Activated naive CD8-positive, alpha-beta T cell (primary cell): Measurements from ENCODE around the gene CA9.
A peak's percentile ranks its signal among the peaks of the same experiment; 100 is the strongest.

Experiments used
- H3K27ac Mint-ChIP-seq: one replicate; pipeline ENCODE4 v1.8.0; 2021; ENCODE audit warnings: mixed read lengths
- H3K27me3 Mint-ChIP-seq: one replicate; pipeline ENCODE4 v1.8.0; 2021; ENCODE audit warnings: mixed read lengths
- H3K36me3 Mint-ChIP-seq: one replicate; pipeline ENCODE4 v1.8.0; 2021; ENCODE audit warnings: mixed read lengths
- H3K4me1 Mint-ChIP-seq: one replicate; pipeline ENCODE4 v1.8.0; 2021; ENCODE audit warnings: low read depth, mixed read lengths
- H3K4me3 Mint-ChIP-seq: one replicate; pipeline ENCODE4 v1.8.0; 2021; ENCODE audit warnings: mild to moderate bottlenecking, mixed read lengths
- H3K9me3 Mint-ChIP-seq: one replicate; pipeline ENCODE4 v1.8.0; 2021; ENCODE audit warnings: low read depth, mixed read lengths

CA9 gene

DNA sequence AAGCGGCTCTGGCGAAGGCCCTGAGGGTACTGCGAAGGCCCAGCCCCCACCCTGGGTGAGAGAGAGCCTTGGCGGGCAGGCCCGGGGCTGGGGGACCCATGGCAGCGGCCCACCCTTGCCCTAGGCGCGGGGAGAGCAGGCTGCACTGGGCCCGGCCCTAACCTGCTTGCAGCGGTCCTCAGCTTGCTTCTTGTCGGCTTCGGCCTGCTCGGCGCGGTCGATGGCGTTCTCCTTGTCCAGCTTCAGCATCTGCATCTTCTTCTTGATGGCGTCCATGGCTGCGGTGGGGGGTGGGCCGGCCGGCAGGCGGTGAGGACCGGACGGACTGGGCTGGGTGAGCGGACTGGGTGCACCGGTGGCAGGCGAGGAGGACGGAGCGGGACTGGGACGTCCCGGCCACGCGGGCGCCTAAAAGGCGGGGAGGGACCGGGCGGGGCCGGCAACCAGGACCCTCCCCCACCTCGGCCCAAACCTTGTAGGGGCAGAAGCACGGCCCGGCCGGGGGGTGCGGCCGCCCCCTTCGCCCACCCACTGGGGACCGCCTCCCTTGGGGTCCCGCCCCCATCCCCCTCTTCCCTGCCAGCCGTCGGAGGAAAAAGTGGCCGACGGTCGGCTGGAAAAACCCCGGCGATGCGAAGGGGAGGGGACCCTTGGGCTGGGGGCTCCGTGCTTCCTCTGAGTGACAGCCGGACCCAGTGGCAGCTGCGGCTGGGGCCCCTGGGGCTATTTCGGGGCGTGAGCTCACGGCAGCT, 16.0 kb downstream of the CA9 start, which contains the start of gene TPM2:
Gene TPM2, minus strand, starts transcription at position 384 of the 752 bp plus-strand sequence. Its CDS starts 108 bp downstream, at position 276.
- H3K36me3 Mint-ChIP-seq, result no peaks in the 10 kb centered on the region
- peak within 1 kb of the TSS; percentile 46 for H3K27ac Mint-ChIP-seq
- H3K4me1 Mint-ChIP-seq, result peaks cover 24% of the 10 kb centered on the region
- peak within 1 kb of the TSS; percentile 86 for H3K4me3 Mint-ChIP-seq
- H3K9me3 Mint-ChIP-seq, result no peaks in the 10 kb centered on the region
- no peaks in the 10 kb centered on the region for H3K27me3 Mint-ChIP-seq

DNA sequence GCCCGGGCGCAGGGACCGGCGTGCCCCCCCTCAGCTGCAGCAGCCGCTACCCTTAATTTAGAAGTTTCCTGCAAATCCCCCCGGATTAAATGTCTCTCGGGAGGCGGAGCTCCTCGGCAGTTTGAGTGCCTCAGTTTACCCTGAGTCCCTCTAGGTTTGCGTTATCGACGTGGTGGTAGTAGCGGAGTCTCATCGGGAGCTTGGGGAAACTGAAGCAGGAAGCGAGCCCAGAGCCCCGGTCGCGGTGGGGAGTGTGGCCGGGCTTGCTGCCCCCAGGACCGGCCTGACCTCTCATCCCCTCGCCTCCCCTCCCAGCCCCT, 16.5 kb downstream of the CA9 start:
- Mint-ChIP-seq H3K4me1 (peaks cover 24% of the 10 kb centered on the region), H3K27ac (peak overlapping the region; percentile 22), H3K9me3 (no peaks in the 10 kb centered on the region), H3K27me3 (no peaks in the 10 kb centered on the region), H3K4me3 (peak overlapping the region; percentile 74), H3K36me3 (no peaks in the 10 kb centered on the region)

DNA sequence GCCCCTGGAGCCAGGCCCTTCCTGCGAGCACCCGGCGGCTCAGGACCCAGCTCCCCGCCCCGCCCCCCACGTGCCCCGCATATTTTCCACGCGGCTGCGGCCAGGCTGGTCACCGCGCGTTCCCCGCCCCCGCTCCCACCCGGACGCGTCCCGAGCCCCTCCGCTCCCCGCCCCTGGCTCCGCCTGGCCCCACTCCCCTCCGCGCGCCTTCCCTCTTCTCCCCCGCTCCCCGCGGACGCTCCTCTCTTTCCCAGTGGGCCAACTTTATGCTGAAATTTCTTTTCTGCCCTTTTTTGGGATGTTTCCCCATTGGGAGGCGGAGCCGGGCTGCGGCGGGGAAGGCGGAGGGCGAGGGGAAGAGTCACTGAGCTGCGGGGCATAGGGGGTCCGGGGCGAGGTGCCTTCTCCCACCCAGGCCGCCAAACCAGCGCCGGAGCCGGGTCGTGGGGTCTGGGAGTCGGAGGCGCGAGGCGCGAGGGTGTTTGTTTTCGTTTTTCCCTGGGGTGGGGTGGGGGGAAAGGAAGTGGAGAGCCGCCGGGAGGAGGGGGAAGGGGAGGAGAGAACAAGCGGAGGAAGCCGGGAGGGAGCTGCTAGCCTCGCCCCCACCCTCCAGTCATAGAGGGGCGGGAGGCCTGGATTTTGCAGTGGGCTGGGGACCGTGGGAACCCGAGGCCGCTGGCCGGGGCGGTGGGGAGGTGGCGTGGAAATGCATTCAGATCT, 17.0 kb downstream of the CA9 start:
- Mint-ChIP-seq H3K27ac (peak overlapping the region; percentile 46), H3K27me3 (no peaks in the 10 kb centered on the region), H3K36me3 (no peaks in the 10 kb centered on the region), H3K4me3 (peak overlapping the region; percentile 86), H3K9me3 (no peaks in the 10 kb centered on the region), H3K4me1 (peaks cover 24% of the 10 kb centered on the region)

DNA sequence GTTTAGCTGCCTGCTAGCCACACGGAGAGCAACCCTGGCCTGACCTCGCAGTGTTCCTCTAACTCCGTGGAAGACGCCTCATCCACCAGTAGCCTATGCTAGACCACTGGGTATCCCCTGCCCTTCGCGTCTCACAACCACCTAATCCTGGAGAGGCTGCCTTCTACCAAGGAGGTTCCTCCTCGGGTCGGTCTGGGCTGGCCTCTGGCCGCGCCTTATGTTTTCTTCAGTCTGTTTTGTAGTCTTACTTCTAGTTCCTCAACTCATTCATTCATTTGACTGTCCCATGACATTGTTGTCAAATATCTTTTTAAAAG, 17.6 kb downstream of the CA9 start:
- Mint-ChIP-seq H3K4me3 (peak overlapping the region; percentile 86), H3K27ac (peak overlapping the region; percentile 46), H3K27me3 (no peaks in the 10 kb centered on the region), H3K36me3 (no peaks in the 10 kb centered on the region), H3K4me1 (peaks cover 25% of the 10 kb centered on the region), H3K9me3 (no peaks in the 10 kb centered on the region)

DNA sequence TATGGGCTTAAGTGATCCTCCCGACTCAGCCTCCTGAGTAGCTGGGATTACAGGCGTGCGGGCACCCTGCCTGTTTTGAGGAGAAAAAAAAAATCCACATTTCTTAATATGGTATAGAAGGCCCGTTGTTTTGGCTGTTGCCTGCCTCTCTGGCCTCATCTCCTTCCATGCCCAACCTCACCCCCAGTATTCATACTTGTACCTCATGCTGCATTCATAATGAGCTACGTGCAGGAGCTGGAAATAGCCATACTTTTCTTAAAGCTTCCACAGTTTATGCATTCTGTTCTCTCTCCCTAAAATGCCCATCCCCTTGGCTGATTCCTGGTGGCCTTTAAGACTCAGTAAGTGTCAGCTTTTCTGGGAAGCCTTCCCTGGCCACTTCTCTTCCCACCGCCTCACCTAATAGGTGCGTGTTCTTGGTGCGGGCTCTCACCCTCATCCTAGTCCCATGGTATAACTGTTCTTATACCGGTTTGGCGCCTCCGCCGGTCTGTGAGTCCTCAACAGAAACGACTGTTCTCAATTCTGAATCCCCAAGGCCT, 18.1 kb downstream of the CA9 start:
- Mint-ChIP-seq H3K4me3 (peak overlapping the region; percentile 86), H3K36me3 (no peaks in the 10 kb centered on the region), H3K9me3 (no peaks in the 10 kb centered on the region), H3K27ac (no peak overlapping the region), H3K27me3 (no peaks in the 10 kb centered on the region), H3K4me1 (peaks cover 30% of the 10 kb centered on the region)

DNA sequence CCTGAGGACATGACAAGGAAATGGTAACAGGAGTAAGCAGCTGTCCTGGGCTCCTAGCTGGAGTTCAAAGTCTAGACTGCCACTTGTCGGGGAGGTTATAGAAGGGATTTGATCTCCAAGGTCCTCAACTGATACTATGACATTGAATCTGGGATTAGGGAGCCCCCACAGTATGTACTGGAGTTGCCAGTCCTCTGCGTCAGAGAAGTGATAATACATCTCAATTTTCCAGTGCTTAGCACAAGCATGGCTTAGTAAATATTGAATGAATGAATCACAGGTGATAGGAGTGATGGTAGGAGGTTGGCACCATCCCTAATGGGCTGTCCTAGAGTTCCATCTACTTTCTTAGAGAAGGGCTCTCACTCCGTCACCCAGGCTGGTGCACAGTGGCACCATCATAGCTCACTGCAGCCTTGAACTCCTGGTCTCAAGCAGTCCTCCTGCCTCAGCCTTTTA, 22.2 kb downstream of the CA9 start:
- Mint-ChIP-seq H3K27me3 (no peaks in the 10 kb centered on the region), H3K9me3 (no peaks in the 10 kb centered on the region), H3K4me3 (no peak overlapping the region), H3K36me3 (no peaks in the 10 kb centered on the region), H3K27ac (no peak overlapping the region), H3K4me1 (peaks cover 14% of the 10 kb centered on the region)

DNA sequence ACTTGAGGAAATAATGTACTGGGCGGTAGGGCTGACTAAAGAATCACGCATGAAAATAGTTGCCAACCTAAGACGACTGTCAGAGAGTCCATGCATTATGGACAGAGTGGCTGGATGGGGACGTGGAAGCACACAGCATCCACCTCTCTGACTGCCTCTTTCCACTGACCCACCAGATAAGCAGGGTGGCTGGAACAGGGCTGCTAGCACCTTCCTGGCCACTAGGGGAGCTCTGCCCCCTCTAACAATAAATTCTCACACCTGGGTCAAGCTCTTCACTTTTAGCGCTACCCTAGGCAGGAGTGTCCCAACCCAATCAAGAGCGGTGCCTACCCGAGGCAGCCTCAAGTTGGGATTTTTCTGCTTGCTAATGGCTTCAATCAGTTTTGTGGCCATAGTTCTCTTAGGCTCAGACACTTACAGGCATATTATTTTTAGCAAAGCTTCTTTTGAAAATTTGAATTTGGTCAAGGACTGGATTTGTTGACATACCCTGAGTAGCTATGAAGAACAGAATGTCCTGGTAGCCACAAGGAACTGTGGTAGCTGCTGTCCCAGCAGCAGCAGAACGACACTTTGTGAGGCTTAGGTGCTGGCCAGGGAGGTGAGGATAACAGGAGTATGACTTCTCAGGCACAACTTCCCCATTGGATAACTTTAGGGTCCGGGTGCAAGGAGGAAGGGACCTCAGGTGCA, 22.9 kb downstream of the CA9 start:
- Mint-ChIP-seq H3K4me3 (no peak overlapping the region), H3K27me3 (no peaks in the 10 kb centered on the region), H3K27ac (no peak overlapping the region), H3K4me1 (peaks cover 7% of the 10 kb centered on the region), H3K36me3 (no peaks in the 10 kb centered on the region), H3K9me3 (no peaks in the 10 kb centered on the region)

DNA sequence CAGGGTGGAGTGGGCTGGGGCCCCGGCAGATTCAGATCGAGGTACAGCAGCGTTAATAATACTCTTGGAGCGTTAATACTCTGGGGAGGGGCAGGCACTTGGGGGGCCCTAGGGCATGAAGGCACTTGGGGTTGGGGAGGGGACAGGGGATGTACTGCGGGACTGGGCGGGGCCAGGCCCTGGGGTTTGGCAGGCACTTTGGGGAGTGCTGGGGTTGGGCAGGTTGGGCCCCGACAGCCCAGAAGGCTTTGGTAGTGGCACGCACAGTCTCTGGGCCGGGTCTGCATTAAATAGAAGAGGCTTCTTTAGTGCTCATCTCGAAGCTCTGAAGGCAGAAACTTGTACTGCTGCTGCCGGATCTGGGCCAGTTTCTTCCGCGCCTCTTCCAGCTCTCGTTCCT, 23.8 kb downstream of the CA9 start:
- Mint-ChIP-seq H3K27me3 (no peaks in the 10 kb centered on the region), H3K4me3 (no peak overlapping the region), H3K9me3 (no peaks in the 10 kb centered on the region), H3K36me3 (no peaks in the 10 kb centered on the region), H3K27ac (peak overlapping the region; percentile 19), H3K4me1 (peaks cover 6% of the 10 kb centered on the region)

DNA sequence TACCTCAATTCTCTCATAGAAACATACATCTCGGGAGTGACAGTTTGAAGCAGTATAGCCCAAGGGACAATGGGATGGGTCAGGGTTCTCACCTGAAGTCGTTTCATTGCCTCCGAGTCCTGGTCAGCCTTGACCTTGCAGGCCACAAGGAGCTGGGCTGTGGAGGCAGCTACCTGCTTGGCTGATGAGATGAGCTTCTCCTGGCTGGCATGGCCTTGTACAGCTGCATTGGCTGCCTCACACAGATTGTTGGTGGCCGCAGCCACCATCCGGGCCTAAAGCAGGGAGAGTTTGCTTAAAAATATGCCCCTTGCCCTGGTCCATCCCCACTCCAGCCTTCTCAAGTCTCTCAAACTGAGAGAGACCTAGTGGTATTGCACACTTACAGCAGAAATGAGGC, 24.5 kb downstream of the CA9 start:
- Mint-ChIP-seq H3K27ac (no peak overlapping the region), H3K4me1 (peaks cover 6% of the 10 kb centered on the region), H3K36me3 (no peaks in the 10 kb centered on the region), H3K27me3 (no peaks in the 10 kb centered on the region), H3K9me3 (no peaks in the 10 kb centered on the region), H3K4me3 (no peak overlapping the region)

DNA sequence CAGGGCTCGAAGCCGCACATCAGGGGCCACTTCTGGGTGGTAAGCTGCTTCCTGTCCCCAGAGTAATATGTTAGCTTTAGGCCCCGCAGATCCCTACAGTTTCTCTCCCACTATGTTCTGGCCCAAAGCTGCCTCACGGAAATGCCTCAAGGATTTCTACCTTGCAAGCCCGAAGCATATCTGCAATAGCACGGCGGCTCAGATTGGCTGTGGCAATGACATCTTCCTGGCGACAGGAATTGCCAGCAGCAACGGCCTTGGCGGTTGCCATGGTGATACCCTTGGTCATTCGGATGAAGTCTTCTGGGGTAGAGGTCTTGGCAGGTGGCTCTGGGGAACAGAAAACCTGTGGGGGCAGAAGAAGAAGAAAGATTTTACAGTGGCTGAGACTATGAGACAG, 26.3 kb downstream of the CA9 start:
- peaks cover 2% of the 10 kb centered on the region for H3K36me3 Mint-ChIP-seq
- H3K4me3 Mint-ChIP-seq, result no peak overlapping the region
- H3K4me1 Mint-ChIP-seq, result peaks cover 6% of the 10 kb centered on the region
- H3K27ac Mint-ChIP-seq, result no peak overlapping the region
- H3K27me3 Mint-ChIP-seq, result no peaks in the 10 kb centered on the region
- H3K9me3 Mint-ChIP-seq, result no peaks in the 10 kb centered on the region

DNA sequence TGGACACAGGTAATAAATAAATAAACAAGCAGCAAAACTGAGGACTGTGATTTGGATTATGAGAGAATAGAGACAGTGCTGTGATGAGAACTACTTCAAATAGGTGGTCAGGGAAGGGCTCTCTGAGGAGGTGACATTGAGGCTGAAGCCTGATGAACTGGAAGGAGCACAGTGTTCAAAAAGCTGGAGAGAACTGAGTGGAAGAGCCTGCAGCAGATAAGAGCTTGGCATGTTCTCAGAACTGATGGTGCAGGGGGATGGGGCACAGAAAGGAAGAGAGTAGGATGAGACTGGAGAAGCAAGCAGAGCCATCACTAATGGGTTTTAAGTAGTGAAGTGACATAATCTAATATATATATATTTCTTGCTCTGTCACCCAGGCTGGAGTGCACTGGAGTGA, 27.2 kb downstream of the CA9 start:
- H3K36me3 Mint-ChIP-seq, result peaks cover 2% of the 10 kb centered on the region
- peaks cover 6% of the 10 kb centered on the region for H3K4me1 Mint-ChIP-seq
- H3K4me3 Mint-ChIP-seq, result no peak overlapping the region
- no peak overlapping the region for H3K27ac Mint-ChIP-seq
- H3K27me3 Mint-ChIP-seq, result no peaks in the 10 kb centered on the region
- H3K9me3 Mint-ChIP-seq, result no peaks in the 10 kb centered on the region

DNA sequence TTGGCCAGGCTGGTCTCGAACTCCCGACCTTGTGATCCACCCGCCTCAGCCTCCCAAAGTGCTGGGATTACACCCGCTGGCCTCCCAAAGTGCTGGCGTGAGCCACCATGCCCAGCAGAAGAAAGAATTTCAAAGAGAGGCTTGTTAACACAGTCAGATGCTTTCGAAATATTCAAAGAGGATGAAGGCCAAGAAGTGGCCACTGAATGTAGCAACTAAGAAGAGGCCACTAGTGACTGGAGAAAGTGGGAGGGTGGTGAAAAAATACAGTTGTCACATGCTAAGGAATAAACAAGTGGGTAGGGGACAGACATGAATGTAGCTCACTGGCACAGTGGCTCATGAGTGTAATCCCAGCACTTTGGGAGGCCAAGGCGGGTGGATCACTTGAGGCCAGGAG, 29.0 kb downstream of the CA9 start:
- Mint-ChIP-seq H3K27me3 (no peaks in the 10 kb centered on the region), H3K9me3 (no peaks in the 10 kb centered on the region), H3K36me3 (peaks cover 3% of the 10 kb centered on the region)

DNA sequence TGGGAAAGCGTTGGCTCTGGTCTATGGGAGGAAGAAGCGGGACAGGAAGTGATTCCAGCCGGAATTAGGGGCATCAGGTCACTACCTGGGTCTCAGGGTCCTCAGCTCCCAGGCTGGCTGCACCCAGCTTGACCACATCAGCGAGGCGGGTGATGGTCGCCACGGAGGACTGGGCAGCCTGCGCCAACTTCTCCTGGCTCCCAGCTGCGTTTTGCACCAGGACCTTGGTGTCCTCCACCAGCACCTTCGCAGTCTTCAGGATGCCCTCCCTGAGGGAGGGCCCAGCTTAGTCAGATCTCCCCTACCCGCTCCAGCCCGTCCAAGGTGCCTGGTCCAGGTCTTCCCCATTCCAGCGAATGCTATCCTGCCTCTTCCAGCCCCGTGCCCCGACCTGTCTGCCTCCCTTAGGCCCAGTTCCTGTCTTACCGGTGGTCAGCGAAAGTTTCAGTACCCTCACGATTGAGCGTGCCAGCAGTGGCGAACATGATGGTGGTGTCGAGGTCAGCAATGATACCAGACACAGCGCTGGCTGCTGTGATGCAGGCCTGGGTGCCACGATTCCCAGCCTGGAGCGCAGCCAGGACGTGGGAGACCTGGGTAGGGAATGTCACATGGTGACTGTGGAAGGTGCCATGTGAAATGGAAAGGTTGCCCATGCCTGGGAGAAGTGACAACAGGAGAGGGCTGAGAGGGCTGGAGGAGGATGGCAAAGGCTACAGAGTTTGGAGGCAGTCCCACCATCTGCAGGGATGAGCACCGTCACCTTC, 30.4 kb downstream of the CA9 start:
- no peaks in the 10 kb centered on the region for H3K4me1 Mint-ChIP-seq
- no peak overlapping the region for H3K27ac Mint-ChIP-seq
- H3K36me3 Mint-ChIP-seq, result peaks cover 5% of the 10 kb centered on the region
- no peaks in the 10 kb centered on the region for H3K9me3 Mint-ChIP-seq
- no peak overlapping the region for H3K4me3 Mint-ChIP-seq
- H3K27me3 Mint-ChIP-seq, result no peaks in the 10 kb centered on the region

More for the DNA sequence above, 29.0 kb downstream of the CA9 start:
- Mint-ChIP-seq H3K27ac (no peak overlapping the region), H3K4me3 (no peak overlapping the region), H3K4me1 (no peaks in the 10 kb centered on the region)

DNA sequence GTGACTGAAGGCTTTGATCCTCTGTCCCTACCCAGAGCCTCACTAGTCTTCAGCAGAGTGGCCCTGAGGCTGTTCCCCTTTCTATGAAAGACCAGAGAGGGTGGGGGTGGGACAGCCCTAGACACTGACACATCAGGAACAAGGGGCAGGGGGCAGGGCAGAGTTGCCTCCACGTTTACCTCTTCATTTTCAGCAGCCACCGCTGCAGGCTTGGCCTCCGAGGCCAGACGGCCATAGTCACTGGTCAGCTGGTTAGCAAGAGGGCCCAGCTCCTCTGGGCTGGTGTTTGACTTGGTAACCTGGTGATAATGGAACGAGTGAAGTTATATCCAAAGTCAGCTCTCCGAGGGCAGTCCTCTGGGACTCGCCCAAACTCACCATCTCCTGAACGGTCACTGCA, 31.6 kb downstream of the CA9 start:
- peaks cover 5% of the 10 kb centered on the region for H3K36me3 Mint-ChIP-seq
- no peak overlapping the region for H3K27ac Mint-ChIP-seq
- no peaks in the 10 kb centered on the region for H3K4me1 Mint-ChIP-seq
- no peaks in the 10 kb centered on the region for H3K27me3 Mint-ChIP-seq
- no peak overlapping the region for H3K4me3 Mint-ChIP-seq
- no peaks in the 10 kb centered on the region for H3K9me3 Mint-ChIP-seq
